ENCODE measurements around the gene SDSL.

DNA sequence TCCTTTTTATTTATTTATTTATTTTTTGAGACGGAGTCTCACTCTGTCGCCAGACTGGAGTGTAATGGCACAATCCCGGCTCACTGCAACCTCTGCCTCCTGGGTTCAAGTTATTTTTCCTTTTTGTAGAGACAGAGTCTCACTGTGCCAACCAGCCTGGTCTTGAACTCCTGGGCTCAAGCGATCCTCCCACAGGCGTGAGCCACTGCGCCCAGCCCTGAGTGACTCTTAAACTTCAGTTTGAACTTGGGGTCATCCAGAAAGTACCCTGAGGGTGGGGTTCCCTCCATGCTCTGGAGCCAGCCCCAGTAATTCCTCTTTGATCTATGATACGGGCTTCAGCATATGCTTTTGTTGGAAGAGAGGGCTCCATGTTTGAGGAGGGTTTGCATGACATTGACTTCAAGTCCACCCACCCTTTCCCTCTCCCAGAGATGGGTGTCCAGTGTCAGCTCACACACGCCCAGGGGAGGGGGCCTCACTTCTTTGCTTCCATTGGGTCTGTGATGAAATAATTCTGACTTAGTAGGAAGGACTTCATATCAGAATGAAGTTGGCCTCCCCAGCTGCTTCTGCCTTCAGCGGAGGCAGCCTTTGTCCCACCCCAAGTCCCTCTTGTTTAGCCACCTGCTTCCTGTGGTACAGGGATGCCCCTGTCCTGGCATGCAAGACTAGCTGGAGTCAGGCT lies 30.4 kb upstream of the SDSL start:
- TF ChIP-seq SIN3A (IDR thresholded peaks at IDR 0.05; ENCODE audit: borderline replicate concordance, insufficient read depth, low read length) (no peak), POLR2AphosphoS5 (IDR thresholded peaks at IDR 0.05; ENCODE audit: low read depth, low read length) (no peak), FOXP2 (optimal IDR thresholded peaks at IDR 0.05; ENCODE audit: borderline replicate concordance, extremely low read depth, extremely low read length, insufficient read depth) (no peak), TAF1 (IDR thresholded peaks at IDR 0.05; ENCODE audit: borderline replicate concordance, insufficient read depth, low read length) (no peak)
- TF ChIP-seq, protein P1, sequence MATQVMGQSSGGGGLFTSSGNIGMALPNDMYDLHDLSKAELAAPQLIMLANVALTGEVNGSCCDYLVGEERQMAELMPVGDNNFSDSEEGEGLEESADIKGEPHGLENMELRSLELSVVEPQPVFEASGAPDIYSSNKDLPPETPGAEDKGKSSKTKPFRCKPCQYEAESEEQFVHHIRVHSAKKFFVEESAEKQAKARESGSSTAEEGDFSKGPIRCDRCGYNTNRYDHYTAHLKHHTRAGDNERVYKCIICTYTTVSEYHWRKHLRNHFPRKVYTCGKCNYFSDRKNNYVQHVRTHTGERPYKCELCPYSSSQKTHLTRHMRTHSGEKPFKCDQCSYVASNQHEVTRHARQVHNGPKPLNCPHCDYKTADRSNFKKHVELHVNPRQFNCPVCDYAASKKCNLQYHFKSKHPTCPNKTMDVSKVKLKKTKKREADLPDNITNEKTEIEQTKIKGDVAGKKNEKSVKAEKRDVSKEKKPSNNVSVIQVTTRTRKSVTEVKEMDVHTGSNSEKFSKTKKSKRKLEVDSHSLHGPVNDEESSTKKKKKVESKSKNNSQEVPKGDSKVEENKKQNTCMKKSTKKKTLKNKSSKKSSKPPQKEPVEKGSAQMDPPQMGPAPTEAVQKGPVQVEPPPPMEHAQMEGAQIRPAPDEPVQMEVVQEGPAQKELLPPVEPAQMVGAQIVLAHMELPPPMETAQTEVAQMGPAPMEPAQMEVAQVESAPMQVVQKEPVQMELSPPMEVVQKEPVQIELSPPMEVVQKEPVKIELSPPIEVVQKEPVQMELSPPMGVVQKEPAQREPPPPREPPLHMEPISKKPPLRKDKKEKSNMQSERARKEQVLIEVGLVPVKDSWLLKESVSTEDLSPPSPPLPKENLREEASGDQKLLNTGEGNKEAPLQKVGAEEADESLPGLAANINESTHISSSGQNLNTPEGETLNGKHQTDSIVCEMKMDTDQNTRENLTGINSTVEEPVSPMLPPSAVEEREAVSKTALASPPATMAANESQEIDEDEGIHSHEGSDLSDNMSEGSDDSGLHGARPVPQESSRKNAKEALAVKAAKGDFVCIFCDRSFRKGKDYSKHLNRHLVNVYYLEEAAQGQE (IDR thresholded peaks at IDR 0.05; ENCODE audit: insufficient read depth in 1 of 2, low read depth in 2 of 2, low read length in 2 of 2) = no peak
